OCI-LY3 (cell line): Measurements from ENCODE around the gene SPATS2L.

Experiments used
- H2AFZ ChIP-seq: fragments of 200-600, 300-600 bp; shearing (Covaris generic); 2 replicates; pipeline ENCODE4 v1.6.0; 2014; ENCODE audit warnings: antibody characterized with exemption, low read depth, low read length
- H3K27ac ChIP-seq: fragments of 200-600, 300-600 bp; sonication (generic); 2 replicates; pipeline ENCODE4 v1.5.1; 2014; ENCODE audit warnings: mild to moderate bottlenecking, low read length, moderate library complexity, mixed read lengths
- H3K27me3 ChIP-seq: fragments of 200-600, 300-600 bp; sonication (generic); 2 replicates; pipeline ENCODE4 v1.6.1; 2014; ENCODE audit warnings: low read depth, low read length, mixed read lengths
- H3K36me3 ChIP-seq: fragments of 200-600, 300-600 bp; sonication (generic); replicated peaks from 2 replicates; pipeline ENCODE3; 2014; ENCODE audit warnings: low read depth, low read length, mixed read lengths
- H3K4me1 ChIP-seq: fragments of 300-600, 200-600 bp; sonication (generic); 2 replicates; pipeline ENCODE4 v1.6.1; 2014; ENCODE audit warnings: low read length, mixed read lengths
- H3K4me2 ChIP-seq: fragments of 200-600, 300-600 bp; sonication (generic); 2 replicates; pipeline ENCODE4 v1.6.1; 2014; ENCODE audit warnings: low read length, mixed read lengths
- H3K4me3 ChIP-seq: fragments of 300-600, 200-600 bp; sonication (generic); 2 replicates; pipeline ENCODE4 v1.5.1; 2014; ENCODE audit warnings: antibody characterized with exemption, mild to moderate bottlenecking, low read length, moderate library complexity
- H3K79me2 ChIP-seq: fragments of 300-600, 200-600 bp; shearing (Covaris generic); 2 replicates; pipeline ENCODE4 v1.6.1; 2014; ENCODE audit warnings: mild to moderate bottlenecking, low read length, mixed read lengths
- H3K9ac ChIP-seq: fragments of 300-600, 200-600 bp; shearing (Covaris generic); 2 replicates; pipeline ENCODE4 v1.6.0; 2014; ENCODE audit warnings: mild to moderate bottlenecking, low read length, moderate library complexity
- H3K9me3 ChIP-seq: fragments of 200-600, 300-600 bp; shearing (Covaris generic); 2 replicates; pipeline ENCODE4 v1.6.1; 2014; ENCODE audit warnings: low read length, mixed read lengths; ENCODE audit not compliant: insufficient read depth
- H4K20me1 ChIP-seq: fragments of 200-600, 300-600 bp; sonication (generic); 2 replicates; pipeline ENCODE4 v1.6.1; 2016; ENCODE audit warnings: low read length, mixed read lengths; ENCODE audit not compliant: insufficient read depth
- CTCF ChIP-seq: fragments of 200-600, 300-600 bp; sonication (generic); IDR thresholded peaks from 2 replicates; pipeline ENCODE4 v1.5.1; 2014; ENCODE audit warnings: antibody characterized with exemption, low read length, low read depth
- EZH2phosphoT487 ChIP-seq: fragments of 200-600 bp; shearing (Covaris generic); IDR thresholded peaks from 2 replicates; pipeline ENCODE4 v1.6.1; 2018; ENCODE audit warnings: antibody characterized with exemption, mixed run types, low read depth

Gene SPATS2L

DNA sequence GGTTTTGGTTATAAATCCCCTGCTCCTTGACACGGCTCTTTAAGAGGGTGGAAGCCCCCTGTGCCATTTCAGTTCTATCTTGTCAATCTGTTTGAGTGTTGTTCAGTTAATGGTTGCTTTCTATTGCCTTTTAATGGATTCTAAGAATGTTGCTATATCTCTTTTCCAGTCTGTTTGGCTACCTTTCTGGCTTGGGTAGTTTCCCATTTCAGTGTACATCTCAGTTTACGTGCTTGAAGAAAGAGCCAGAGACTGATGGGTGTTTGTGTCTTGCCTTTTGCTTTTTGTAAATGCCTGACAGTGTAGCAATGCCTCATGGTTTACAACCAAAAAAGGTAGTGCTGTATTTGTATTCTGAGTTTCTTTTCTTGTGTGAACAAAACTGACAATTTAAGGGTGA, 45.3 kb downstream of the SPATS2L start:
- Histone ChIP-seq H3K79me2 (no peaks in the 10 kb centered on the region), H3K4me3 (no peak overlapping the region), H3K9ac (no peak overlapping the region), H3K27me3 (no peaks in the 10 kb centered on the region; the same call in 1 of the 2 replicates), H3K9me3 (no peaks in the 10 kb centered on the region), H3K4me1 (no peaks in the 10 kb centered on the region), H4K20me1 (no peaks in the 10 kb centered on the region), H3K27ac (no peak overlapping the region), H2AFZ (no peak overlapping the region), H3K4me2 (no peak overlapping the region), H3K36me3 (no peaks in the 10 kb centered on the region)
- no peak for TF ChIP-seq EZH2phosphoT487
- no peak for TF ChIP-seq CTCF

GRCh38 chr2:200352636-200353035, 46.1 kb downstream of the SPATS2L start:
- Histone ChIP-seq H2AFZ (no peak overlapping the region), H3K79me2 (no peaks in the 10 kb centered on the region), H3K4me3 (no peak overlapping the region), H3K36me3 (no peaks in the 10 kb centered on the region), H3K27ac (no peak overlapping the region), H3K4me2 (no peak overlapping the region), H3K9ac (no peak overlapping the region), H3K27me3 (no peaks in the 10 kb centered on the region; the same call in 1 of the 2 replicates), H3K4me1 (no peaks in the 10 kb centered on the region), H4K20me1 (no peaks in the 10 kb centered on the region), H3K9me3 (no peaks in the 10 kb centered on the region)
- no peak for TF ChIP-seq CTCF
- no peak for TF ChIP-seq EZH2phosphoT487

- Histone ChIP-seq H3K4me1 (no peaks in the 10 kb centered on the region), H3K9ac (no peak overlapping the region), H4K20me1 (no peaks in the 10 kb centered on the region), H3K27ac (no peak overlapping the region), H2AFZ (no peak overlapping the region), H3K4me2 (no peak overlapping the region), H3K79me2 (no peaks in the 10 kb centered on the region), H3K9me3 (no peaks in the 10 kb centered on the region), H3K4me3 (no peak overlapping the region), H3K27me3 (no peaks in the 10 kb centered on the region; the same call in 1 of the 2 replicates), H3K36me3 (no peaks in the 10 kb centered on the region)
- TF ChIP-seq CTCF: no peak
- TF ChIP-seq EZH2phosphoT487: no peak
These were observed 46.6 kb downstream of the SPATS2L start for GRCh38 chr2:200353120-200353519.

DNA sequence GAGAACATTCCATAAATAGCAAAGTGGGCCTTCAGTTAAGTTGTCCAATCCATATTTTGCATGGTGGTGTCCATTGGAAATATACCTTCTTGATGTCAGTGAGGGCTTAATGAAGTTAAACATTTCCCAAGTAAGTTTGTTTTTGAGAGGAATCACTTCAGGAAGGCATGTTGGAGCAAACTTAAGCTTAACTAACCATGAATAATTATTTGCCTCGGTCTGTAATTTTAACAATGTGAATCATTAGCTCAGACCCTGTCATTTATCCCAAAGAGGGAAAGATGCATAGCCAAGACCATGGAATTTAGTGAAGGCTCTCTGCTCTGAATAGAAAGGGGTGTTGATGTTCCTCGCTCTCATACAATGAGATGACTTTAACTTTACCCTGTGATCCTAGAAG, 47.4 kb downstream of the SPATS2L start:
- no peaks in the 10 kb centered on the region; the same call in 1 of the 2 replicates for H3K27me3 ChIP-seq
- no peak overlapping the region for H3K4me3 ChIP-seq
- no peaks in the 10 kb centered on the region for H3K4me1 ChIP-seq
- H3K9ac ChIP-seq: no peak overlapping the region
- no peak overlapping the region for H3K27ac ChIP-seq
- H3K4me2 ChIP-seq: no peak overlapping the region
- no peaks in the 10 kb centered on the region for H4K20me1 ChIP-seq
- TF ChIP-seq EZH2phosphoT487 (no peak), CTCF (no peak)
- H3K36me3 ChIP-seq: no peaks in the 10 kb centered on the region
- H2AFZ ChIP-seq: no peak overlapping the region
- H3K9me3 ChIP-seq: no peaks in the 10 kb centered on the region
- H3K79me2 ChIP-seq: no peaks in the 10 kb centered on the region
